ENCODE measurements around the gene PABPN1.

GRCh38 chr14:23372509-23372908 lies 51.3 kb downstream of the PABPN1 start, which contains the start of gene IL25:
- no peak for TF ChIP-seq CTCF (IDR thresholded peaks at IDR 0.05)
- TF ChIP-seq EZH2phosphoT487 (IDR thresholded peaks at IDR 0.05) = no peak
